ENCODE results near the gene ZNF677.

- TF ChIP-seq CTCF (IDR thresholded peaks at IDR 0.05 in 2 of 3, conservative IDR thresholded peaks at IDR 0.05 in 1 of 3; ENCODE audit: insufficient read depth in 2 of 3, low read depth in 1 of 3, low read length in 3 of 3) (no peak), ZBTB9 (CRISPR knock-in tag; IDR thresholded peaks at IDR 0.05) (no peak), POLR2A (conservative IDR thresholded peaks at IDR 0.05) (no peak), FIP1L1 (IDR thresholded peaks at IDR 0.05; ENCODE audit: low read depth, low read length, poor library complexity, severe bottlenecking) (no peak), TOE1 (IDR thresholded peaks at IDR 0.05; ENCODE audit: borderline replicate concordance) (no peak), TOE1 (CRISPR knock-in tag; IDR thresholded peaks at IDR 0.05; ENCODE audit: borderline replicate concordance, low read depth) (no peak), CHD4 (IDR thresholded peaks at IDR 0.05; ENCODE audit: insufficient read depth, insufficient replicate concordance, low read depth, low read length, poor library complexity, severe bottlenecking) (no peak), KAT7 (CRISPR knock-in tag; IDR thresholded peaks at IDR 0.05; ENCODE audit: borderline replicate concordance) (no peak), TAF1 (IDR thresholded peaks at IDR 0.05; ENCODE audit: control insufficient read depth, extremely low read depth, insufficient read depth, low read length, severe bottlenecking) (no peak), JUND (IDR thresholded peaks at IDR 0.05; ENCODE audit: borderline replicate concordance, low read depth, low read length) (no peak), JUND (tag; IDR thresholded peaks at IDR 0.05; ENCODE audit: borderline replicate concordance, low read depth, low read length) (no peak), ZNF699 (CRISPR knock-in tag; IDR thresholded peaks at IDR 0.05; ENCODE audit: insufficient replicate concordance) (no peak), SRSF1 (IDR thresholded peaks at IDR 0.05; ENCODE audit: low read depth, low read length) (no peak), RHOXF2B (CRISPR knock-in tag; conservative IDR thresholded peaks at IDR 0.05) (no peak), IRF2 (CRISPR knock-in tag; IDR thresholded peaks at IDR 0.05) (no peak)
Measured at GRCh38 chr19:53285087-53285486, 30.4 kb upstream of the ZNF677 start.
